ENCODE results near the gene FEZF2. TPM values are rescaled to one million over a fixed set of nuclear protein-coding genes. Genes with fewer than 3 reads are reported as not detected.

The FEZF2 gene
- total RNA-seq: not detected

GRCh38 chr3:62373215-62373614, at the start of gene FEZF2:
Gene FEZF2 (minus strand): TSS chr3:62373550. CDS start chr3:62372868, 682 bp downstream.
- peaks cover 80% of the 10 kb centered on the region for H3K27me3 Mint-ChIP-seq (ENCODE audit: low read depth)
- CTCF ChIA-PET: no interaction called here

DNA sequence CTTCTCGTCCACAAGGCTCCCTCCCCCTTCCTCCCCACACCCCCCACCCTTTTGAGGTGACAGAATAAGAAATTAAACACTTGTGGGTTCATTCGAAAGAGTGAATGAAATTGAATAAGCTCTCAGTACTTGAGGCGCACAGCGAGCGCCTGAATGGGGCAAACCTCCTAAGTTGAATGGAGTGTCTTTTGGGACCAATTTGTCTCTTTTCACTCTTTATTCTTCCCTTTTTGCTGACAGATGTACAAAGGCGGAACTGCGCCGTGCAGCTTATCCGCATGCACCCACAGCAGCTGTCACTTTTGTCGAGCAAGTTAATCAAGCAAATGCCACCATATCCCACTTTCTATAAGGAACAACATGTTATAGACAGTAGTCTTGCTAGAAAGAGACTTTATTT, 47.9 kb upstream of the FEZF2 start:
- Mint-ChIP-seq H3K9me3 (ENCODE audit: insufficient read depth) (no peaks in the 10 kb centered on the region), H3K36me3 (ENCODE audit: low read depth) (no peaks in the 10 kb centered on the region), H3K4me3 (no peak overlapping the region), H3K27me3 (ENCODE audit: low read depth) (peaks cover 6% of the 10 kb centered on the region), H3K4me1 (ENCODE audit: low read depth) (no peaks in the 10 kb centered on the region), H3K27ac (no peak overlapping the region)
- POLR2A ChIA-PET: no interaction called here
- ATAC-seq (no peak), DNase-seq (no peak)
- CTCF ChIA-PET: no interaction called here

More at GRCh38 chr3:62373215-62373614, at the start of gene FEZF2:
- ATAC-seq (no peak), DNase-seq (no peak)
- Mint-ChIP-seq H3K27ac (no peak within 1 kb of the TSS), H3K36me3 (ENCODE audit: low read depth) (peaks cover 18% of the 10 kb centered on the region), H3K9me3 (ENCODE audit: insufficient read depth) (peaks cover 5% of the 10 kb centered on the region), H3K4me1 (ENCODE audit: low read depth) (peaks cover 4% of the 10 kb centered on the region), H3K4me3 (no peak within 1 kb of the TSS)
- POLR2A ChIA-PET: no interaction called here

DNA sequence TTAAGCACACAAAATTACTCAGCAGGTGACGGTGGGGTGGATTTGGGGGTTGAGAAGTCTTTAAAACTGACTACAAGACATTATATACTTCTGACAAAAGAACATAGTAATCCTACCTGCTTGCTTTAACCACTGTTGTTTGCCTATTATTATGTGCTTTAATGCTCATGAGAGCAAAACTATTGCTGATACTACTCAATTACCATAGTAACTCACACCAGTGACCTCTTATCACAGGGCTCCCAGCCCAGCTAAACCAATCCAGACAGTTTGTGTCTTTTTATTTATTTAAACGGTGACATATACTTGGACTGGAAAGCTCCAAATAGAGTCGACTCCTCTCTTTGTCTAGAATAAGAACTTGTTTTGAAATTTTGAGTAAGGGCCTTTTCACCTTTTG, 42.8 kb upstream of the FEZF2 start:
- ATAC-seq (no peak), DNase-seq (no peak)
- Mint-ChIP-seq H3K9me3 (ENCODE audit: insufficient read depth) (no peaks in the 10 kb centered on the region), H3K27me3 (ENCODE audit: low read depth) (peaks cover 4% of the 10 kb centered on the region), H3K27ac (no peak overlapping the region), H3K4me3 (no peak overlapping the region), H3K4me1 (ENCODE audit: low read depth) (no peaks in the 10 kb centered on the region), H3K36me3 (ENCODE audit: low read depth) (no peaks in the 10 kb centered on the region)
- POLR2A ChIA-PET: no interaction called here
- CTCF ChIA-PET: no interaction called here

DNA sequence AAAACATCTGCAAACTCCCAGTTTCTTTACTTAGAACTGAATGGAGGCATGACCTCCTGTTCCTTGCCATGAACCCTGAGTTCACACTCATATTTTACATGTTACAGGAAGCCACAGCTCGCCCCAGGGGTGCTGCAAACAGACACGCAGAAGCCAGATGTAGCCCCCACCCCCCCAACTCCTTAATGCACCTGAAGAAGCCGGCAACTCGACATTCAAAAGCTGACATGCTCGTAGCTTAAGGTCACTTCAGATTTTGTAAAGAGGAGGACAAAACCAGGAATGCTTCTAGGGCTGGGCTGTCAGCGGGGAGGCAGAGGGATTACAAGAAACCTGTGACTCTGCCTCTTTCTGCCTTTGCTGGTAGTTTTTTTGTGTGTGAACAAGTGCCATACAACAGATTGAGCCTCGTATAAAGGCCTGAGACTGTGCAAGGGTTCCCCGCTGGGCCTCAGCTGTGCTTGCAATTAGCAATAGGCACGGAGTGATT, 42.0 kb upstream of the FEZF2 start:
- H3K27ac Mint-ChIP-seq: no peak overlapping the region
- no peaks in the 10 kb centered on the region for H3K9me3 Mint-ChIP-seq (ENCODE audit: insufficient read depth)
- no peak overlapping the region for H3K4me3 Mint-ChIP-seq
- no peaks in the 10 kb centered on the region for H3K36me3 Mint-ChIP-seq (ENCODE audit: low read depth)
- POLR2A ChIA-PET: no interaction called here
- CTCF ChIA-PET: no interaction called here
- no peaks in the 10 kb centered on the region for H3K4me1 Mint-ChIP-seq (ENCODE audit: low read depth)
- ATAC-seq: no peak
- DNase-seq: no peak
- H3K27me3 Mint-ChIP-seq (ENCODE audit: low read depth): peaks cover 4% of the 10 kb centered on the region

DNA sequence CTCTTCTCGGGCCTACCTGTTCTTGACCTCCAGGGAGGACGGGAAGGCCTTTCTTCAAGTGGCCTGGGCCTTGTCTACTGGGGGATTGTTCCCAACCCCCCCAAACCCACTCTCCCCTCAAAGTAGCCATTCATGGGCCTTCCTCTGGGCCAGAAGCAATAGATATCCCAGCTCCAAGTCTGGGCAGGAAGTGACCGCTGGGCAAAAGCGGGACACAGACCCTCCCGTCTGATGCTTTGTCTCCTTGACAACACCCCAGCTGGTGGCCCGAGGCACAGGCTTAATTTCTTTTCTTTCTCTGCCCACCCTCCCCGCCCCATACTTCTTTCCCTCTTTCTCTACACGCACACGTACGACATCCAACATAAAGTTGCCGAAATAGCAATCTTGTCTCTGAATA, 41.4 kb upstream of the FEZF2 start:
- Mint-ChIP-seq H3K9me3 (ENCODE audit: insufficient read depth) (no peaks in the 10 kb centered on the region), H3K27ac (no peak overlapping the region), H3K27me3 (ENCODE audit: low read depth) (peaks cover 2% of the 10 kb centered on the region), H3K36me3 (ENCODE audit: low read depth) (no peaks in the 10 kb centered on the region), H3K4me1 (ENCODE audit: low read depth) (no peaks in the 10 kb centered on the region), H3K4me3 (no peak overlapping the region)
- CTCF ChIA-PET: no interaction called here
- ATAC-seq: no peak
- no peak for DNase-seq
- POLR2A ChIA-PET: no interaction called here

- H3K27ac Mint-ChIP-seq: no peak overlapping the region
- ChIA-PET CTCF (no interaction called here), POLR2A (interaction anchor here (0.6 kb wide), 1 partner anchor 372 kb away, joined by 3 read pairs; no protein-coding TSS in a partner anchor)
- DNase-seq (no peak), ATAC-seq (no peak)
- no peaks in the 10 kb centered on the region for H3K36me3 Mint-ChIP-seq (ENCODE audit: low read depth)
- no peaks in the 10 kb centered on the region for H3K4me1 Mint-ChIP-seq (ENCODE audit: low read depth)
- no peaks in the 10 kb centered on the region for H3K9me3 Mint-ChIP-seq (ENCODE audit: insufficient read depth)
- peaks cover 2% of the 10 kb centered on the region for H3K27me3 Mint-ChIP-seq (ENCODE audit: low read depth)
- no peak overlapping the region for H3K4me3 Mint-ChIP-seq
These were observed 40.3 kb upstream of the FEZF2 start for GRCh38 chr3:62413687-62414086.

GRCh38 chr3:62406945-62407344, 33.6 kb upstream of the FEZF2 start:
- CTCF ChIA-PET: no interaction called here
- Mint-ChIP-seq H3K9me3 (ENCODE audit: insufficient read depth) (no peaks in the 10 kb centered on the region), H3K4me1 (ENCODE audit: low read depth) (no peaks in the 10 kb centered on the region), H3K36me3 (ENCODE audit: low read depth) (no peaks in the 10 kb centered on the region), H3K4me3 (no peak overlapping the region), H3K27ac (no peak overlapping the region), H3K27me3 (ENCODE audit: low read depth) (peaks cover 4% of the 10 kb centered on the region)
- POLR2A ChIA-PET: no interaction called here
- ATAC-seq: no peak
- DNase-seq: no peak

DNA sequence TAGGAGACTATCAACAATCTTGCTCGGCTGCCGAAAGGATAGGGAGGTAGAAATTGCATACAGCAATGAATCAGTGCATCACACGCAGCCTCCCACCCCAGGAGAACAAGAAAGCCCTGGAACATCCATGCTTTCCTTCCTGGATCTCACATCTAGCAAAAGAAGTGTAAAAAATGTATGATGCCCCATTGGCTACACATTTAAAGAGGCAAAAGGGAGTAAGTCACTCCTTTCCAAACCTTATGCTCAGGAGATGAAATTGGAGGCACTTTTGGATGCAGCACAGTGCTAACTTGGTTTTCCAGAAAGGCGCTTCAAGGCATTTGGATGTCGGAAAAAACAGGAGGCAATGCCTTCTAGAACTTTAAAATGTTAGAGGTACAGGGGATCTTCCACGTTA, 32.2 kb upstream of the FEZF2 start:
- Mint-ChIP-seq H3K27ac (no peak overlapping the region), H3K4me3 (no peak overlapping the region), H3K9me3 (ENCODE audit: insufficient read depth) (no peaks in the 10 kb centered on the region), H3K4me1 (ENCODE audit: low read depth) (no peaks in the 10 kb centered on the region), H3K36me3 (ENCODE audit: low read depth) (no peaks in the 10 kb centered on the region), H3K27me3 (ENCODE audit: low read depth) (peaks cover 6% of the 10 kb centered on the region)
- DNase-seq: no peak
- POLR2A ChIA-PET: no interaction called here
- CTCF ChIA-PET: no interaction called here
- no peak for ATAC-seq

GRCh38 chr3:62405135-62405534, 31.8 kb upstream of the FEZF2 start:
- POLR2A ChIA-PET: no interaction called here
- ATAC-seq (no peak), DNase-seq (no peak)
- Mint-ChIP-seq H3K4me1 (ENCODE audit: low read depth) (no peaks in the 10 kb centered on the region), H3K27me3 (ENCODE audit: low read depth) (peaks cover 6% of the 10 kb centered on the region), H3K36me3 (ENCODE audit: low read depth) (no peaks in the 10 kb centered on the region), H3K4me3 (no peak overlapping the region), H3K27ac (no peak overlapping the region), H3K9me3 (ENCODE audit: insufficient read depth) (no peaks in the 10 kb centered on the region)
- CTCF ChIA-PET: no interaction called here

GRCh38 chr3:62404321-62404720, 31.0 kb upstream of the FEZF2 start:
- H3K4me1 Mint-ChIP-seq (ENCODE audit: low read depth): no peaks in the 10 kb centered on the region
- H3K4me3 Mint-ChIP-seq: no peak overlapping the region
- H3K9me3 Mint-ChIP-seq (ENCODE audit: insufficient read depth): no peaks in the 10 kb centered on the region
- H3K27ac Mint-ChIP-seq: no peak overlapping the region
- H3K27me3 Mint-ChIP-seq (ENCODE audit: low read depth): peaks cover 7% of the 10 kb centered on the region
- ChIA-PET CTCF (no interaction called here), POLR2A (no interaction called here)
- no peak for ATAC-seq
- H3K36me3 Mint-ChIP-seq (ENCODE audit: low read depth): no peaks in the 10 kb centered on the region
- DNase-seq: no peak

- ChIA-PET POLR2A (no interaction called here), CTCF (no interaction called here)
- H3K4me3 Mint-ChIP-seq: no peak overlapping the region
- H3K36me3 Mint-ChIP-seq (ENCODE audit: low read depth): no peaks in the 10 kb centered on the region
- no peaks in the 10 kb centered on the region for H3K9me3 Mint-ChIP-seq (ENCODE audit: insufficient read depth)
- no peak overlapping the region for H3K27ac Mint-ChIP-seq
- no peaks in the 10 kb centered on the region for H3K4me1 Mint-ChIP-seq (ENCODE audit: low read depth)
- peaks cover 8% of the 10 kb centered on the region for H3K27me3 Mint-ChIP-seq (ENCODE audit: low read depth)
- ATAC-seq (no peak), DNase-seq (no peak)
These were observed 30.4 kb upstream of the FEZF2 start for GRCh38 chr3:62403765-62404164.

GRCh38 chr3:62392626-62393292, 19.4 kb upstream of the FEZF2 start:
- no peak for ATAC-seq
- ChIA-PET CTCF (no interaction called here), POLR2A (no interaction called here)
- H3K36me3 Mint-ChIP-seq (ENCODE audit: low read depth): no peaks in the 10 kb centered on the region
- H3K4me1 Mint-ChIP-seq (ENCODE audit: low read depth): no peaks in the 10 kb centered on the region
- no peak for DNase-seq
- no peak overlapping the region for H3K27ac Mint-ChIP-seq
- H3K9me3 Mint-ChIP-seq (ENCODE audit: insufficient read depth): no peaks in the 10 kb centered on the region
- no peak overlapping the region for H3K4me3 Mint-ChIP-seq
- H3K27me3 Mint-ChIP-seq (ENCODE audit: low read depth): peaks cover 5% of the 10 kb centered on the region

- Mint-ChIP-seq H3K4me3 (no peak overlapping the region), H3K4me1 (ENCODE audit: low read depth) (no peaks in the 10 kb centered on the region), H3K9me3 (ENCODE audit: insufficient read depth) (no peaks in the 10 kb centered on the region), H3K36me3 (ENCODE audit: low read depth) (no peaks in the 10 kb centered on the region), H3K27me3 (ENCODE audit: low read depth) (peaks cover 3% of the 10 kb centered on the region), H3K27ac (no peak overlapping the region)
- ATAC-seq (no peak), DNase-seq (no peak)
- ChIA-PET POLR2A (no interaction called here), CTCF (no interaction called here)
These were observed 13.9 kb upstream of the FEZF2 start for GRCh38 chr3:62387251-62387650.
